Effector memory CD4-positive, alpha-beta T cell (primary cell): Measurements from ENCODE around the gene TIAM1.

Experiments used
- DNase-seq, 3 donors: peaks; one replicate each; pipeline ENCODE4 v3.0.0-alpha.2; 2020
- H3K27ac ChIP-seq: 2 replicates; pipeline ENCODE4 v1.7.0; 2013; ENCODE audit warnings: mild to moderate bottlenecking, low read length, moderate library complexity; ENCODE audit not compliant: insufficient read depth, poor library complexity, severe bottlenecking
- H3K27me3 ChIP-seq: replicated peaks from 2 replicates; pipeline ENCODE4 v1.7.0; 2013; ENCODE audit warnings: mild to moderate bottlenecking, low read length; ENCODE audit not compliant: insufficient read depth, control insufficient read depth, poor library complexity, severe bottlenecking
- H3K36me3 ChIP-seq: 2 replicates; pipeline ENCODE4 v1.7.0; 2013; ENCODE audit warnings: mild to moderate bottlenecking, low read length, moderate library complexity; ENCODE audit not compliant: control insufficient read depth, insufficient read depth
- H3K4me1 ChIP-seq: 2 replicates; pipeline ENCODE4 v1.7.0; 2013; ENCODE audit warnings: low read length, mild to moderate bottlenecking; ENCODE audit not compliant: control insufficient read depth, insufficient read depth, poor library complexity, severe bottlenecking
- H3K4me3 ChIP-seq: 2 replicates; pipeline ENCODE4 v1.7.0; 2013; ENCODE audit warnings: low read length, low read depth, mild to moderate bottlenecking; ENCODE audit not compliant: insufficient read depth, poor library complexity, severe bottlenecking
- H3K9me3 ChIP-seq: 2 replicates; pipeline ENCODE4 v1.7.0; 2013; ENCODE audit warnings: mild to moderate bottlenecking, low read length, moderate library complexity; ENCODE audit not compliant: control insufficient read depth

Gene TIAM1

DNA sequence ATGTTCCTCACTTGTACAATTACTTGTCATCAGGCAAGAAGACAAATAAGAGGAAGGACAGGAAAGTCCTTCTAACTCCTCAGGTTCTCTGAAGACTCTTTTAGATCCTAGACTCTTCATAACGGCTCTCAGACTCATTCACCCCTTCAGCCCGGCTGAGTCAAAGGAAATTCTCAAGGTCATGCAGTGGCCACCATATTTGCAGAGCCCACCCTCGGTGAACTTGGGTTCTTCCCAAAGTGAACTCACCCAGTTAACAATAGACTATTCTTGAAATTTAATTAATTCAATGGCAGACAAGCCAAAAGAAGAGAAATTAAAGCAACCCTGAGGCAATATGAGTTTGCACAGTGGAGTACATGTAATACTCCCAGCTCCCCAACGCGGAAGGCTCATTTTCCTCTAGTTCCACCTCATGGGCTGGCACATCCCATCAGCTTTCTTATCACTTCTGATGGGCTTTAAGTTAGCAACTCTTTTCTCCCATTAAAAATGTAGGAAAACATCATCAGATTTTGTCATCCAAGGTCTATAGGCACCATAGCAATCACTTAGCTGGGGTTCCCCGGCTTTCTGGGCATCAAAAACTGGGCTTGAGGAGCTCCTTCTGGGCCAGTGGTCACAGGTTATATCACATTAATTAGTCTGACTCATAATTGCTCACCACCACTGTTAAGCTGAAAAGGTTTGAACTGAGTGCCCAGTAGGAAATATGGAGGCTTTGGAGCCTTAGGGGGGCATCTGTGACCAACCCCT is 27.8 kb upstream of the TIAM1 start:
- H3K27ac ChIP-seq = no peak overlapping the region
- no peaks in the 10 kb centered on the region for H3K9me3 ChIP-seq
- DNase-seq = no peak
- no peak overlapping the region for H3K4me3 ChIP-seq
- no peaks in the 10 kb centered on the region for H3K36me3 ChIP-seq
- no peaks in the 10 kb centered on the region for H3K4me1 ChIP-seq
- H3K27me3 ChIP-seq = no peaks in the 10 kb centered on the region

DNA sequence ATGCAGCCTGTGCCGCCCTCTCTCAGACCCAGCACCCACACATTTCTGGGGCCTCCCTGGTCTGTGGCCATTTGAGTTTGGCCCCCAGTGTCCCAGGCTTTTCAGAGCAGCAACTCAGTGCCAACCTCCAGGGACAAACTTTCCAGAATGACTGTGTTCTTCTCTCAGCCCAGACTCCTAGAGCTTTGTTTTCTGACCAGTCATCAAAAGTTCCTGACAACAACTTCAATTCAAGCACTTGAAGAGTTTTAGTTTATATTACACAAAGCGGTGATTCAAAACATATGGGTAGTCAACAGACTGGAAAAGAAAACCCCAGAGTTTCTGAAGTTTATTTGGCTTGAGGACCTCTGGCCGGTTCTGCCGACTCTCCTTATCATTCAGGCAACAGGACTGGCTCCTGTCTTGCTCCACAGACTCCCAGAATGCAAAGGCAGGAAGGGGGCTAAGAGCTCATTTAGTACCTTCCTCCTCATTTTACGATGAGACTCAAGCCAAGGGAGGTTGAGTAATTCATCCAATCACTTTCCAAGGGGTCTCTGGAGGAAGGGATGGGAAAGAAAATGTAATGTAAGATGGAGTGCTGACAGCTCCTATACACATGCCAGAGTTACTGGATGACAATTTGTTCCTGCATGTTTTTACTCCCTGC is 27.0 kb upstream of the TIAM1 start:
- no peak overlapping the region for H3K27ac ChIP-seq
- no peaks in the 10 kb centered on the region for H3K4me1 ChIP-seq
- no peaks in the 10 kb centered on the region for H3K27me3 ChIP-seq
- no peak for DNase-seq
- no peaks in the 10 kb centered on the region for H3K36me3 ChIP-seq
- no peak overlapping the region for H3K4me3 ChIP-seq
- no peaks in the 10 kb centered on the region for H3K9me3 ChIP-seq

DNA sequence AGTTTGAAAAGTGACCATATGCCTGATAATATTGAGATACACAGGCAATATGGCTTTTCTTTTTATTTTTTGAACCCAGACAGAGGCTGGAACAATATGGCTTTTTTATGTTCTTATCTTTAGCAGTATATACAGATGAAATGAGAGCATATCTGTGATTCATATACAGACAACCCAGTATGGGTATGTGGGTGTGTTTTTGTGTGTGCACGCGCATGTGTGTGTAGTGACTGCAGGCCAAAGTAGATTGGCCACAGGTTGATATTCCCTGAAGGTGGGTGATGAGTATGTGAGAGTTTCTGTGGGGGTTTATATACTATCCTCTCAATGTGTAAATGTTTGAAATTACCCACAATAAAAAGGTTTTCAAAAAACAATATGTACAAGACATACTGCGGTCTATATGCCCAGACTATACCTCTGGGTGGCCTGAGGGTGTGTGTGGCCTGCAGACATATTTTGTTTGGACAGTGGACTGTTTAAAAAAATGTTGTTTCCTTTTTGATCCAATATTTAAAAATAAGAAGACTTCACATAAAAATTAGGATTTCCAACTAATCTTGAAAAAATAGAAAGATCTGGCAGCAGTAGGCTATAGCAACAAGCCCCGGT is 26.3 kb upstream of the TIAM1 start:
- H3K27ac ChIP-seq = no peak overlapping the region
- no peak overlapping the region for H3K4me3 ChIP-seq
- no peak for DNase-seq
- H3K4me1 ChIP-seq = no peaks in the 10 kb centered on the region
- no peaks in the 10 kb centered on the region for H3K36me3 ChIP-seq
- H3K27me3 ChIP-seq = no peaks in the 10 kb centered on the region
- H3K9me3 ChIP-seq = no peaks in the 10 kb centered on the region

DNA sequence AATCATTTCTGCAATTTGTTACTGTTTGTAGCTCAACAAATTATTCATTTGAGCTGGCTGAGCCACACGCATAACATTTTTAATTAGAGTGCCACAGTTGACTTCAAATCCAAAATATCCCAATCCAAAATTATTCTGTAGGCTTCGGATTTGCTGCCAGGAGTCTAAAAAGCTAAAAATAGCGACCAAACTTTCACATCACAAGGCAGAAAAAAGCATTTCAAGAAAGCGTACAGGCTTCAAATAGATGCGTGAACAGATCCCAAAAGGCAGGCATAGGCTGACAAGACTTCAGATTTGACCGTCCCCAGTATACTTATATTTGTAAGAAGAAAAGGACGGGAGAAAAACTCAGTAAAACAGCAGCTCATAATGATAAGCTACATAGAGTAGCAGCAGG is 24.3 kb upstream of the TIAM1 start:
- no peaks in the 10 kb centered on the region for H3K9me3 ChIP-seq
- no peaks in the 10 kb centered on the region for H3K36me3 ChIP-seq
- no peak overlapping the region for H3K27ac ChIP-seq
- H3K4me3 ChIP-seq = no peak overlapping the region
- peaks cover 15% of the 10 kb centered on the region for H3K4me1 ChIP-seq
- no peaks in the 10 kb centered on the region for H3K27me3 ChIP-seq
- DNase-seq = no peak

DNA sequence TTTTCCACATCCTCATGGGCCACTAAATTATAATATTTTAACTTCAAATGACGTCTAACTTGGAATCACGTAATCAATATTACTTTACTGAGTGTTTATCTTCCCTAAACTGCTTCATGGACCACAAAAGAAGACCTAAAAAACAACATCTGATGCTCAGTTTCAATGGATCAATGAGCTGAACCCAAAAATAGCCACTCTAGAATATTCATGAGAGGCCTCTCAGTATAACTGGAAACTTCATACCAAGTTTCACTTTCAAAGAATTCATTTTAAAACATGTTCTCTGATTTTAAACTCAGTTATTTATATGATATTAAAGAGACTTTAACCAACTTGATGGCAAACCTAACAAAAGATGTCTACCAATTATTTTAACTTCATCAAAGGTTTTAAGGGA is 23.7 kb upstream of the TIAM1 start:
- no peaks in the 10 kb centered on the region for H3K9me3 ChIP-seq
- peaks cover 21% of the 10 kb centered on the region for H3K4me1 ChIP-seq
- no peaks in the 10 kb centered on the region for H3K36me3 ChIP-seq
- H3K27me3 ChIP-seq = no peaks in the 10 kb centered on the region
- DNase-seq = no peak
- H3K4me3 ChIP-seq = no peak overlapping the region
- no peak overlapping the region for H3K27ac ChIP-seq

DNA sequence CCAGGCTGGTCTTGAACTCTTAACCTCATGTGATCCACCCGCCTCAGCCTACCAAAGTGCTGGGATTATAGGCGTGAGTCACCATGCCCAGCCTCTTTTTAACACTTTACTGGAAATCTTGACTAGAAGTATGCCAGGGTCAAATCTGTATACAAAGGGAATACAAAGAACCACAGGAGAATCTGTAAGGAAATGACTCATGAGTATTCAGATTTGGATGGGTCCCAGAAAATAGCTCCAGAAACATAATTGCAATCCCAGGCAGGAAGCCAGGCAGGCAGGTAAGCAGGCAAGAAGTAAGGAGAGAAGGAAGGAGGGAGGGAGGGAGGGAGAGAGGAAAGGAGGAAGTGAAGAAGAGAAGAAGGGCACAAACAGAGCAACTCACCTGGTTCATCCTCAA is 22.8 kb upstream of the TIAM1 start:
- Histone ChIP-seq H3K9me3 (no peaks in the 10 kb centered on the region), H3K36me3 (no peaks in the 10 kb centered on the region), H3K27ac (no peak overlapping the region), H3K27me3 (no peaks in the 10 kb centered on the region), H3K4me1 (peaks cover 24% of the 10 kb centered on the region), H3K4me3 (no peak overlapping the region)
- no peak for DNase-seq

DNA sequence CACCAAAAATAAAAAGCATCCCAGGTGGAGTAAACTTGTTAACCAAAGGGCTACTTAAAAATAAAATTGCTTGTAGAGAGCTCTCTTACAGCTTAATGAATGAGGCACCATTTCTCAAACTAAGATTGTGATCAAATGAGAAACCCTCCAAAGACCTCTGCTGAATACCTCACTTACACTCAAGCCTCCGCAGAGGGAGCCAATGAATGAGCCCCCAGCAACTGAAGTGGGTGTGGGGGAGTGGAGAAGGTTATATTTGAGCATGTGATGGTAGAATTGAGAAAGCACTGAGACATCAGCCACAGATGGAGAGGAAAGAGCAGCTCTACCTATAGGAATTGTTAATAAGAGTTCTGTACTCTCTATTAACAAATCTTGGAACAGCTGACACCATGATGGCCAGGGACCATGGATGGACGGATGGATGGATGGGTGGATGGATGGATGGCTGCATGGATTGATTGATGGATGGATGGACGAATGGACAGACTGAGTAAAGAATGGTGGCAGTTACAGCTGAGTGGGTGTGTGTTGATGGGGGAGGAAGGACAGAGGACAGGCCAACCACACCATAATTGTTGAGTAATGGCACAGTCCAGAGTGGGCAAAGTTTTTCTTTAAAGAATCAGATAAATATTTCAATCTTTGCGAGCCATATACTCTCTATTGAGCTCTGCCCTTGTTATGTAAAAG is 20.3 kb upstream of the TIAM1 start:
- Histone ChIP-seq H3K4me3 (no peak overlapping the region), H3K27ac (peak overlapping the region; percentile 36), H3K27me3 (no peaks in the 10 kb centered on the region), H3K36me3 (no peaks in the 10 kb centered on the region), H3K9me3 (no peaks in the 10 kb centered on the region), H3K4me1 (peaks cover 24% of the 10 kb centered on the region)
- DNase-seq = no peak

DNA sequence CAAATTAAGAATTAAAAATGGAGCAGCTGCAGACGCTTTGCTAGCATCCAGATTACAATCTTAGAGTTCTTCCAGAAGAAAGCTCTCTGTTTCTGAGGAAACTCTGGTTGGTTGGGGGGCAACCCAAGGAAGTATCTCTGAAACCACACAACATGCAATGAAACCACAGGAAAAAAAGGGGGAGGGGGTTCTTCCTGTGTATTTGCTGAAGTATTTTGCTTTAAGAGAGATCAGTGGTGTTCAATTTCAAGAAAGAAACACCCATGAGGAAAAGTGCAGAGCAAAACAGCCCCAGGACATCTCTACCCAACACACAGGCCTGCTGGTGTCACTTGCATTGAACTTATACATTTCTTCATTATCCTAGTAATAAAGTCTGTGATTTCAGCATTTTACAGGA is 19.7 kb upstream of the TIAM1 start:
- Histone ChIP-seq H3K36me3 (no peaks in the 10 kb centered on the region), H3K27me3 (no peaks in the 10 kb centered on the region), H3K9me3 (no peaks in the 10 kb centered on the region), H3K27ac (peak overlapping the region; percentile 36), H3K4me3 (no peak overlapping the region), H3K4me1 (peaks cover 24% of the 10 kb centered on the region)
- DNase-seq = no peak

DNA sequence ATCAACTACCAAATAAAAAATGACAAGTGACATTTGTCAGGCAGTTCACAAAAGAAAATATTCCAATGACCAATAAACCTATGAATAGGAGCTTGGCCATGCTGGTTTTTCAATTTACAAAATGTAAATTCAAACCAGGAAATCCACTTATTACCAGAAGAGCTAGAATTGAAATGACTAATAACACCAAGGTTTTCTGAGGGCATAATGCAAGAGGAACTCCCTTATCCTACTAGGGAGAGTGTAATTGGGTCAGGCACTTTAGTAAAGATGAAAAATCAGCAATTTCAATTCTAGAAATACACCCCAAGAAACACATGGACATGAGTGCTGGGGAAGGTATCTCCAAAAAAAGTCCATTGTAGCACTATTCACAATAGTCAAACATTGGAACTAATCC is 16.7 kb upstream of the TIAM1 start:
- Histone ChIP-seq H3K9me3 (no peaks in the 10 kb centered on the region), H3K36me3 (no peaks in the 10 kb centered on the region), H3K27ac (no peak overlapping the region), H3K4me1 (peaks cover 26% of the 10 kb centered on the region), H3K27me3 (no peaks in the 10 kb centered on the region), H3K4me3 (no peak overlapping the region)
- DNase-seq = no peak

DNA sequence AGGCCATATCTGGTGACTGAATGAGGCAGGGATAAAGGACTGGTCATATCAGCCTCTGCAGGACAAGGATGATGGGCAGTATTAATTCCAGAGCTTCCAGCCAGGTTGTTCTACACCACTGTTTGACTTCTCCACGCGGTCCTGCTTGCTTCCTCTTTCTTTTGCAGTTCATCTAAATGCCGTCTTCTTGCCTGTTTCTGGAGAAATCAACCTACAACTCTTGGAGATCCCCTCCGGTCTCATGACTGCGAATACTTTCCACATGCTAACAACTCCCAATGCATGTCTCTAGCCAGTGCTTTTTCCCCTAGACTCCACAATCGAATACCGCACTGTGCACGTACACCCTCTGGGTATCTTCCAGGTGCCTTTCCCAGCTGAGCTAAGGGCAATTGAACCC is 14.1 kb upstream of the TIAM1 start:
- DNase-seq = no peak
- no peaks in the 10 kb centered on the region for H3K9me3 ChIP-seq
- H3K36me3 ChIP-seq = no peaks in the 10 kb centered on the region
- no peak overlapping the region for H3K27ac ChIP-seq
- peaks cover 27% of the 10 kb centered on the region for H3K4me1 ChIP-seq
- H3K27me3 ChIP-seq = no peaks in the 10 kb centered on the region
- H3K4me3 ChIP-seq = no peak overlapping the region
